Loucy (cell line): ENCODE results near the gene LTV1.

Experiments
- H2AFZ ChIP-seq: fragments of 200-600 bp; sonication (generic); 2 replicates; pipeline ENCODE4 v1.6.0; 2016; ENCODE audit warnings: antibody characterized with exemption, mild to moderate bottlenecking, low read length, moderate library complexity
- H3F3A ChIP-seq: fragments of 200-600 bp; 2 replicates; pipeline ENCODE4 v1.6.0; 2016; ENCODE audit warnings: antibody characterized with exemption, low read depth, mild to moderate bottlenecking
- H3K27me3 ChIP-seq: fragments of 200-600 bp; sonication (generic); 2 replicates; pipeline ENCODE4 v1.6.1; 2014; ENCODE audit warnings: low read length, mild to moderate bottlenecking; ENCODE audit not compliant: insufficient read depth, poor library complexity, severe bottlenecking
- H3K36me3 ChIP-seq: fragments of 200-600 bp; sonication (generic); 2 replicates; pipeline ENCODE4 v1.6.1; 2016; ENCODE audit warnings: low read length; ENCODE audit not compliant: insufficient read depth
- H3K4me1 ChIP-seq: fragments of 200-600 bp; sonication (generic); 2 replicates; pipeline ENCODE4 v1.5.1; 2014; ENCODE audit warnings: low read length, mild to moderate bottlenecking; ENCODE audit not compliant: insufficient read depth, poor library complexity, severe bottlenecking
- H3K4me2 ChIP-seq: fragments of 200-600 bp; sonication (generic); 2 replicates; pipeline ENCODE4 v1.6.0; 2014; ENCODE audit warnings: antibody characterized with exemption, low read length, low read depth, mild to moderate bottlenecking; ENCODE audit not compliant: poor library complexity, severe bottlenecking
- H3K4me3 ChIP-seq: fragments of 200-600 bp; sonication (generic); 2 replicates; pipeline ENCODE4 v1.5.1; 2014; ENCODE audit warnings: low read length, mild to moderate bottlenecking, mixed read lengths; ENCODE audit not compliant: poor library complexity, severe bottlenecking
- H3K79me2 ChIP-seq: fragments of 200-600 bp; sonication (generic); 2 replicates; pipeline ENCODE4 v1.6.1; 2014; ENCODE audit warnings: low read length; ENCODE audit not compliant: insufficient read depth
- H3K9ac ChIP-seq: fragments of 200-600 bp; sonication (generic); 2 replicates; pipeline ENCODE4 v1.6.0; 2014; ENCODE audit warnings: mild to moderate bottlenecking, low read depth, low read length, moderate library complexity; ENCODE audit not compliant: poor library complexity, severe bottlenecking
- H3K9me2 ChIP-seq: fragments of 200-600 bp; sonication (generic); replicated peaks from 2 replicates; pipeline ENCODE4 v1.6.1; 2016; ENCODE audit warnings: low read depth, low read length, mixed read lengths
- H3K9me3 ChIP-seq: fragments of 200-600 bp; sonication (generic); 2 replicates; pipeline ENCODE4 v1.6.1; 2014; ENCODE audit warnings: mild to moderate bottlenecking, antibody characterized with exemption, low read length, low read depth; ENCODE audit not compliant: insufficient read depth
- H4K20me1 ChIP-seq: fragments of 200-600 bp; sonication (generic); 2 replicates; pipeline ENCODE4 v1.6.0; 2014; ENCODE audit warnings: antibody characterized with exemption, low read length, mild to moderate bottlenecking; ENCODE audit not compliant: insufficient read depth, poor library complexity, severe bottlenecking
- CTCF ChIP-seq: fragments of 200-600 bp; sonication (generic); conservative IDR thresholded peaks from 2 replicates; pipeline ENCODE4 v1.5.1; 2014; ENCODE audit warnings: mild to moderate bottlenecking, antibody characterized with exemption, low read length
- EZH2phosphoT487 ChIP-seq: fragments of 200-600 bp; IDR thresholded peaks from 2 replicates; pipeline ENCODE4 v1.6.1; 2018; ENCODE audit warnings: antibody characterized with exemption, mild to moderate bottlenecking, moderate library complexity, borderline replicate concordance

The LTV1 gene

GRCh38 chr6:143823548-143823947 lies 19.6 kb upstream of the LTV1 start:
- no peaks in the 10 kb centered on the region for H3K79me2 ChIP-seq
- no peak overlapping the region for H3K4me2 ChIP-seq
- H3K4me3 ChIP-seq: no peak overlapping the region
- H3K9me3 ChIP-seq: no peaks in the 10 kb centered on the region
- no peaks in the 10 kb centered on the region for H3F3A ChIP-seq
- H4K20me1 ChIP-seq: no peaks in the 10 kb centered on the region
- H3K36me3 ChIP-seq: no peaks in the 10 kb centered on the region
- no peak overlapping the region for H2AFZ ChIP-seq
- no peaks in the 10 kb centered on the region for H3K27me3 ChIP-seq
- H3K9ac ChIP-seq: no peak overlapping the region
- TF ChIP-seq EZH2phosphoT487: no peak
- TF ChIP-seq CTCF: no peak
- no peaks in the 10 kb centered on the region for H3K9me2 ChIP-seq
- H3K4me1 ChIP-seq: no peaks in the 10 kb centered on the region

GRCh38 chr6:143828572-143828971 lies 14.6 kb upstream of the LTV1 start:
- no peak for TF ChIP-seq CTCF
- no peak for TF ChIP-seq EZH2phosphoT487
- no peaks in the 10 kb centered on the region for H3K79me2 ChIP-seq
- H3K4me3 ChIP-seq: no peak overlapping the region
- no peaks in the 10 kb centered on the region for H3F3A ChIP-seq
- H3K9me2 ChIP-seq: no peaks in the 10 kb centered on the region
- no peak overlapping the region for H3K9ac ChIP-seq
- no peak overlapping the region for H2AFZ ChIP-seq
- H3K36me3 ChIP-seq: no peaks in the 10 kb centered on the region
- no peak overlapping the region for H3K4me2 ChIP-seq
- no peaks in the 10 kb centered on the region for H3K4me1 ChIP-seq
- no peaks in the 10 kb centered on the region for H4K20me1 ChIP-seq
- H3K27me3 ChIP-seq: no peaks in the 10 kb centered on the region
- H3K9me3 ChIP-seq: no peaks in the 10 kb centered on the region

GRCh38 chr6:143836150-143836549 lies 7.0 kb upstream of the LTV1 start:
- Histone ChIP-seq H4K20me1 (no peaks in the 10 kb centered on the region), H3K79me2 (no peaks in the 10 kb centered on the region), H3K4me1 (no peaks in the 10 kb centered on the region), H3K9me3 (no peaks in the 10 kb centered on the region), H3K9me2 (no peaks in the 10 kb centered on the region), H3F3A (no peaks in the 10 kb centered on the region), H3K4me3 (no peak overlapping the region), H3K27me3 (no peaks in the 10 kb centered on the region), H3K4me2 (no peak overlapping the region), H3K36me3 (no peaks in the 10 kb centered on the region), H3K9ac (no peak overlapping the region), H2AFZ (no peak overlapping the region)
- no peak for TF ChIP-seq CTCF
- no peak for TF ChIP-seq EZH2phosphoT487
